WI38 (cell line): ENCODE data around the gene MTUS2.

ENCODE experiments used
- H3K4me3 ChIP-seq: 2 replicates; pipeline ENCODE4 v1.5.1; 2011; ENCODE audit warnings: low read depth, mild to moderate bottlenecking, control low read depth, low read length
- TF ChIP-seq, protein P1 (sequence below): IDR thresholded peaks from 2 replicates; pipeline ENCODE4 v1.5.1; 2012; ENCODE audit warnings: low read depth, mild to moderate bottlenecking, control low read depth, low read length

Gene MTUS2

DNA sequence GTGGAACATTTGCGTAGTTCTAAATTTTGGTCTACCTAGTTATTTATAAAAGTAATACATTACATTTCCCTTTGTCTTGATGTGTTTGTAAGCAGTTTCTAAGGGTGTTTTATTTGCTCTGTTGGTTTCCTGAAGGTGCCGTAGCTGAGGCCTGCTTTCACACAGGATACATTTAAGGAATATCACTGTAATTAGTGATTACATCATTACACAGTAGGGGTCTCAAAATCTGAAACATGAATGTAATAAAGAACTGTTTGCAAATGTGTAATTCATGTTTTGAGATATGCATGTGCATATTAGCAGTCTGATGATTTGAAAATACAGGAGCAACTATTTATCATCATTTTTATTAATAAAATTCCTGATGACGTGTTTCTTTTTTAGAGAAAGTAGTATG lies 281.8 kb downstream of the MTUS2 start:
- TF ChIP-seq, protein P1, sequence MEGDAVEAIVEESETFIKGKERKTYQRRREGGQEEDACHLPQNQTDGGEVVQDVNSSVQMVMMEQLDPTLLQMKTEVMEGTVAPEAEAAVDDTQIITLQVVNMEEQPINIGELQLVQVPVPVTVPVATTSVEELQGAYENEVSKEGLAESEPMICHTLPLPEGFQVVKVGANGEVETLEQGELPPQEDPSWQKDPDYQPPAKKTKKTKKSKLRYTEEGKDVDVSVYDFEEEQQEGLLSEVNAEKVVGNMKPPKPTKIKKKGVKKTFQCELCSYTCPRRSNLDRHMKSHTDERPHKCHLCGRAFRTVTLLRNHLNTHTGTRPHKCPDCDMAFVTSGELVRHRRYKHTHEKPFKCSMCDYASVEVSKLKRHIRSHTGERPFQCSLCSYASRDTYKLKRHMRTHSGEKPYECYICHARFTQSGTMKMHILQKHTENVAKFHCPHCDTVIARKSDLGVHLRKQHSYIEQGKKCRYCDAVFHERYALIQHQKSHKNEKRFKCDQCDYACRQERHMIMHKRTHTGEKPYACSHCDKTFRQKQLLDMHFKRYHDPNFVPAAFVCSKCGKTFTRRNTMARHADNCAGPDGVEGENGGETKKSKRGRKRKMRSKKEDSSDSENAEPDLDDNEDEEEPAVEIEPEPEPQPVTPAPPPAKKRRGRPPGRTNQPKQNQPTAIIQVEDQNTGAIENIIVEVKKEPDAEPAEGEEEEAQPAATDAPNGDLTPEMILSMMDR: no peak
- no peak overlapping the region for H3K4me3 ChIP-seq

DNA sequence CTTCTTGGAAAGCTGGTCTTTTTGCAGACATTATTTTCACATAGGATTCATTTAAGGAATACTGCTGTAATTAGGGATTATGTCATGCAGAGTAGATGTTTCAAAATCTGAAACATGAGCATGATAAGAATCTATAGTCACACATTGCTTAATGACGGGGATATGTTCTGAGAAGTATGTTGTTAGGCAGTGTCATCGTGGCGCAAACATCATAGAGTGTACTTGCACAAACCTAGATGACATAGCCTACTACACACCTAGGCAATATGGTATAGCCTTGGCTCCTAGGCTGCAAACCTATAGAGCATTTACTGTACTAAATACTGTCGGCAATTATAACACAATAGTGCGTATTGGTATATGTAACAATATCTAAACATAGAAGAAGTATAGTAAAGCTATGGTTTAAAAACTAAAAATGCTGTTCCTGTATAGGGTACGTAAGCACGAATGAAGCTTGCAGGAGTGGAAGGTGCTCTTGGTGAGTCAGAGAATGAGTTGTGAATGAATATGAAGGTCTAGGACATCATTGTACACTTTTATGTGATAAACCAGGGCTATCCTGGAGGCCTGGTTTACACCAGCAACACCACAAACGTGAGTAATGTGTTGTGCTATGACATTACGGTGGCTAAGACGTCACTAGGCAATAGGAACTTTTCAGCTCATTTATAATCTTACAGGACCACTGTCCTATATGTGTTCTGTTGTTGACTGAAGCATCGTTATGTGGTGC lies 283.1 kb downstream of the MTUS2 start:
- TF ChIP-seq, protein P1: no peak
- H3K4me3 ChIP-seq: no peak overlapping the region

DNA sequence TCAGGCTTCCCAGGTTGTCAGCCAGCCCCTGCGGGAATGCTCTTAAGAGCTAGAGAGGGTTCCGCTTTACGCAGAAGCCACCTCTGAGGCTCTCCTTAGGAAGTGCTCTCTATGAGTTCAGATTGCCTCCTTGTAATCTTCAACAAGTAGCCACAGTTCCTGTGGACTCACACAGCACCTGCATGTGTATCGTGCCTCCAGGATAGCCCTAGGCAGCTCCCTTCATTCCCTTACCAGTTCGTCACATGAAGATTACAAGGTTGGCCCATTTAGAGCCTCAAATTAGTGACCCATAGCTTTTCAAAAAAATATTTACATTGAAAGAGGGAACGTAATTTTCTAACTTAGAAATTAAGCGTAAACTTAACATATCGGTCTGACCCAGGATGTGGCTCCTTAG lies 284.3 kb downstream of the MTUS2 start:
- TF ChIP-seq, protein P1: no peak
- no peak overlapping the region for H3K4me3 ChIP-seq

DNA sequence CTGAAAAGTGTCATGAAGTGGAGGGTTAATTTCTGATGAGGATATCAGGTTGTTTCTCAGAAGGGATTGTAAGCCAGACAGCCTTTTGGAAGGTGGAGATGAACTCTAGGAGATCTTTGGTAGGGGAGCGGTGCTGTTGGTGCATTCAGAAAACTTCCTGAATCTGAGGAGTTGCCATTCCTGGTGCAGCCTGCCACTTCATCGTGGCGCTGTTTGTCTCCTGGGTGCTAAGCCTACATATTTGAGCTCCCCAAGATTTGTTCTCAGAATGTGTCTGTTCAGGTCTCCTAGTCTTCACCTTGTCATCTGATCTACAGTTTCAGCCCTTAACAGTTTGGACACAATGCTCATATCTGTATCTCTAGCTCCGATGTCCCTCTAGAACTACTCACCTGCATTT lies 285.6 kb downstream of the MTUS2 start:
- TF ChIP-seq, protein P1: no peak
- no peak overlapping the region for H3K4me3 ChIP-seq

DNA sequence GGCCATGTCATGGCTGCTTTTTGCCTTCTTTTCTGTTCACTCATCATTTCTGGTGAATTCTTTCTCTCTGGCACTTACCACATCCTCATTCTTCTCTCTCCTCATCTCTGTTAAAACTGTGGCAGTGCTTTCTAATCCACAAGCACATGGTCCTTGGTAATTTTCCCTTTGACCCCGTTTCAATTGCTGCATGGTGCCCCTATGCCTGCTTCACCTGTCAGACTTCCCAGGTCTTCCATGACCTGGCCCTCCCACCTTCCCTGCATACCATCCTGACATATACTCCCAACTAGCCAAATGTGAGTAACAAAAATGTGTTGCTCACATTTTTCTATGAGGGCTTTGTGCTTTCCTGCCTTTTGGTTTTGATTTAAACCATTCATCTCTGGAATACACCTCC lies 286.5 kb downstream of the MTUS2 start:
- TF ChIP-seq, protein P1: no peak
- no peak overlapping the region for H3K4me3 ChIP-seq

DNA sequence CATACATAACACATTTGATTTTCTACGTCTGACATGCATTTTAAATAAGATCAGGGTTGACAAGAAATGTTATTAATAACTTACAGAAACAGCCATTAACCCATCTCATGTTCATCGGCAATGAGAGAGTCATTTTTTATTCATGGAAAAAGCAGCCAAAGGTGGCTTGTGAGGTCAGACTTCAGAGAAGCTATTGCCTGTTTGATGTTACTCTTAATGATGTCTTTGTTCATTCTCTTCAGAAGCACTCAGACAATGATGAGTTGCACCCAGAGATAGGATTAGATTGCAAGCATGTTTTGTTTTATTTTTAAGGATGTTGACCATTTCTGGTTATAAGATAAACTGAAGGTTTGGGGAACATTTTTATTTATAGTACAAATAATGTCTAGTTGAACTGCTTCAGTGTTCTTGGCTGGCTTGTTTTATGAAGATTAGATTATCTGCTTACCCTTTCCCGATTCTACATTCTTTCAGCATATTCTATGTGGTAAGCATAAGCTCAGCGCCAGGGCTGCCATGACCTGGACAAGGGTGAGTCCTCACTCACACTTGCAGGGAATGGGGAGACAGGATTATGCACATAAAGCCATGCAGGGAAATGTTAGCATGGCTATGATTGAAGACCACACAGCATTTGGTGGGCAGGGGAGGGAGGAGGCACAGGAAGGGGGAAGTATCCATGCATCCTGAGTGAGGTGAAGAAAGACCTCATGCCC lies 288.1 kb downstream of the MTUS2 start:
- no peak overlapping the region for H3K4me3 ChIP-seq

More for the DNA sequence above, 288.1 kb downstream of the MTUS2 start:
- TF ChIP-seq, protein P1: no peak
